Trophoblast cell (in vitro differentiated cells and primary cell): ENCODE measurements around the gene DXO.
"Not testable (repeated sequence)": the region's sequence is repeated elsewhere in the genome, so short reads cannot be mapped to it uniquely, and the experiment has no call there.

Experiments used
- DNase-seq, 2 donors: peaks; one replicate each; pipeline ENCODE4 v3.0.0-alpha.2; 2016
- H2AFZ ChIP-seq: 2 replicates; pipeline ENCODE4 v1.6.1; 2013; ENCODE audit warnings: low read length, moderate library complexity, mild to moderate bottlenecking; ENCODE audit not compliant: insufficient read depth, poor library complexity
- H2AK5ac ChIP-seq: 2 replicates; pipeline ENCODE4 v1.6.1; 2013; ENCODE audit warnings: mild to moderate bottlenecking, low read length
- H2BK120ac ChIP-seq: 2 replicates; pipeline ENCODE4 v1.6.1; 2013; ENCODE audit warnings: low read length, mild to moderate bottlenecking, moderate library complexity; ENCODE audit not compliant: insufficient read depth, poor library complexity
- H2BK12ac ChIP-seq: 2 replicates; pipeline ENCODE4 v1.6.1; 2013; ENCODE audit warnings: mild to moderate bottlenecking, low read length, moderate library complexity
- H2BK5ac ChIP-seq: 2 replicates; pipeline ENCODE4 v1.6.1; 2013; ENCODE audit warnings: low read length, low read depth, moderate library complexity, mild to moderate bottlenecking; ENCODE audit not compliant: poor library complexity
- H3K14ac ChIP-seq: 2 replicates; pipeline ENCODE4 v1.6.1; 2013; ENCODE audit warnings: mild to moderate bottlenecking, low read length
- H3K18ac ChIP-seq: 2 replicates; pipeline ENCODE4 v1.6.1; 2013; ENCODE audit warnings: mild to moderate bottlenecking, low read length
- H3K23ac ChIP-seq: 2 replicates; pipeline ENCODE4 v1.6.1; 2013; ENCODE audit warnings: low read length
- H3K27ac ChIP-seq: 2 replicates; pipeline ENCODE4 v1.5.1; 2013; ENCODE audit warnings: low read depth, mild to moderate bottlenecking, inconsistent platforms, low read length, moderate library complexity
- H3K27me3 ChIP-seq: 2 replicates; pipeline ENCODE4 v1.6.1; 2013; ENCODE audit warnings: inconsistent platforms, mild to moderate bottlenecking, low read length, moderate library complexity; ENCODE audit not compliant: insufficient read depth
- H3K36me3 ChIP-seq, 2 experiments: 1 replicate in 1 of 2; 2 replicates in 1 of 2; pipeline ENCODE4 v1.6.1; 2013; ENCODE audit warnings: low read length in 2 of 2, mild to moderate bottlenecking in 2 of 2, moderate library complexity in 1 of 2; ENCODE audit not compliant: insufficient read depth in 2 of 2, control insufficient read depth in 1 of 2
- H3K4ac ChIP-seq: 2 replicates; pipeline ENCODE4 v1.6.1; 2013; ENCODE audit warnings: low read depth, mild to moderate bottlenecking, low read length, moderate library complexity
- H3K4me1 ChIP-seq, 2 experiments: 1 replicate in 1 of 2; 2 replicates in 1 of 2; pipeline ENCODE4 v1.6.1; 2013; ENCODE audit warnings: low read length in 2 of 2, mild to moderate bottlenecking in 2 of 2, moderate library complexity in 1 of 2; ENCODE audit not compliant: insufficient read depth in 2 of 2, control insufficient read depth in 1 of 2
- H3K4me2 ChIP-seq: 2 replicates; pipeline ENCODE4 v1.6.1; 2013; ENCODE audit warnings: inconsistent platforms, mild to moderate bottlenecking, low read length, moderate library complexity
- H3K4me3 ChIP-seq: 2 replicates; pipeline ENCODE4 v1.5.1; 2013; ENCODE audit warnings: mild to moderate bottlenecking, low read depth, low read length, inconsistent platforms
- H3K79me1 ChIP-seq: one replicate; pipeline ENCODE4 v1.6.1; 2013; ENCODE audit warnings: low read length
- H3K79me2 ChIP-seq: 2 replicates; pipeline ENCODE4 v1.6.1; 2013; ENCODE audit warnings: low read length, mild to moderate bottlenecking; ENCODE audit not compliant: control insufficient read depth, insufficient read depth, poor library complexity
- H3K9ac ChIP-seq: 2 replicates; pipeline ENCODE4 v1.6.1; 2013; ENCODE audit warnings: mild to moderate bottlenecking, low read length
- H3K9me3 ChIP-seq: 2 replicates; pipeline ENCODE4 v1.6.1; 2013; ENCODE audit warnings: low read depth, mild to moderate bottlenecking, control low read depth, inconsistent platforms, low read length; ENCODE audit not compliant: insufficient read depth
- H4K12ac ChIP-seq: 2 replicates; pipeline ENCODE4 v1.6.1; 2013; ENCODE audit warnings: low read depth, mild to moderate bottlenecking, low read length, moderate library complexity
- H4K8ac ChIP-seq: 2 replicates; pipeline ENCODE4 v1.6.1; 2013; ENCODE audit warnings: low read depth, mild to moderate bottlenecking, low read length, moderate library complexity
- H4K91ac ChIP-seq: one replicate; pipeline ENCODE4 v1.6.1; 2013; ENCODE audit warnings: low read depth, mild to moderate bottlenecking, low read length, moderate library complexity
- WGBS: extraction: QIAGEN DNeasy Blood & Tissue Kit; methylation state at CpG from one replicate; pipeline ENCODE4 v1.1.7; 2013; ENCODE audit warnings: missing lambda C conversion rate; ENCODE audit not compliant: insufficient read length, insufficient coverage; ENCODE audit errors: extremely low coverage; 5-methylcytosine and 5-hydroxymethylcytosine counted together

DXO gene

GRCh38 chr6:32007086-32007485 is 35.1 kb upstream of the DXO start:
- DNase-seq, H2BK120ac ChIP-seq, H3K36me3 ChIP-seq, H4K12ac ChIP-seq, H3K79me1 ChIP-seq, H3K27me3 ChIP-seq, H3K18ac ChIP-seq, H2AK5ac ChIP-seq, H4K91ac ChIP-seq, H3K27ac ChIP-seq, H2BK12ac ChIP-seq, H3K23ac ChIP-seq, H4K8ac ChIP-seq, H3K14ac ChIP-seq, H2AFZ ChIP-seq, H3K4me2 ChIP-seq, H3K4me3 ChIP-seq, H3K9ac ChIP-seq, H2BK5ac ChIP-seq, H3K9me3 ChIP-seq, H3K4me1 ChIP-seq, H3K79me2 ChIP-seq, H3K4ac ChIP-seq: not testable (repeated sequence)
- no CpG with 5 or more reads among the region's 12 CpGs for WGBS

- H3K9me3 ChIP-seq, DNase-seq, H3K23ac ChIP-seq, H3K18ac ChIP-seq, H2AK5ac ChIP-seq, H3K4me1 ChIP-seq, H4K91ac ChIP-seq, H3K79me2 ChIP-seq, H3K4me3 ChIP-seq, H3K4me2 ChIP-seq, H3K36me3 ChIP-seq, H4K12ac ChIP-seq, H2BK120ac ChIP-seq, H3K27ac ChIP-seq, H2AFZ ChIP-seq, H3K14ac ChIP-seq, H4K8ac ChIP-seq, H3K79me1 ChIP-seq, H3K9ac ChIP-seq, H2BK12ac ChIP-seq, H3K4ac ChIP-seq, H2BK5ac ChIP-seq, H3K27me3 ChIP-seq: not testable (repeated sequence)
- WGBS, result no CpG with 5 or more reads among the region's 8 CpGs
Measured at GRCh38 chr6:32005991-32006529, 34.1 kb upstream of the DXO start.

- H2BK5ac ChIP-seq, H2BK12ac ChIP-seq, H4K12ac ChIP-seq, H3K23ac ChIP-seq, H4K91ac ChIP-seq, H3K27ac ChIP-seq, H3K9ac ChIP-seq, H4K8ac ChIP-seq, H3K4ac ChIP-seq, H3K18ac ChIP-seq, H2AFZ ChIP-seq, H3K4me3 ChIP-seq, H3K36me3 ChIP-seq, H3K27me3 ChIP-seq, H3K79me1 ChIP-seq, H3K79me2 ChIP-seq, H2BK120ac ChIP-seq, H3K9me3 ChIP-seq, H3K4me2 ChIP-seq, H3K14ac ChIP-seq, H2AK5ac ChIP-seq, DNase-seq, H3K4me1 ChIP-seq: not testable (repeated sequence)
- WGBS, result no CpG with 5 or more reads among the region's 9 CpGs
Measured at GRCh38 chr6:32005538-32005880, 33.6 kb upstream of the DXO start.

GRCh38 chr6:32004864-32005537 is 33.1 kb upstream of the DXO start:
- H2AK5ac ChIP-seq, H2BK12ac ChIP-seq, DNase-seq, H3K36me3 ChIP-seq, H2BK120ac ChIP-seq, H3K4ac ChIP-seq, H4K91ac ChIP-seq, H3K79me2 ChIP-seq, H4K12ac ChIP-seq, H3K79me1 ChIP-seq, H2AFZ ChIP-seq, H3K14ac ChIP-seq, H3K9ac ChIP-seq, H3K4me3 ChIP-seq, H3K27ac ChIP-seq, H3K4me1 ChIP-seq, H4K8ac ChIP-seq, H3K23ac ChIP-seq, H3K9me3 ChIP-seq, H3K18ac ChIP-seq, H3K4me2 ChIP-seq, H2BK5ac ChIP-seq, H3K27me3 ChIP-seq: not testable (repeated sequence)
- WGBS, result no CpG with 5 or more reads among the region's 13 CpGs
